ENCODE data around the gene RAD51AP2.

Gene RAD51AP2

GRCh38 chr2:17557596-17557995 lies 39.4 kb upstream of the RAD51AP2 start:
- H3K14ac ChIP-seq (ENCODE audit: low read length in 2 of 2) = no peak overlapping the region
- H2AFZ ChIP-seq (ENCODE audit: low read depth, low read length) = no peak overlapping the region
- H2BK120ac ChIP-seq (ENCODE audit: low read depth, low read length) = no peak overlapping the region
- no peaks in the 10 kb centered on the region for H3K4me1 ChIP-seq (ENCODE audit: control insufficient read depth, insufficient read depth, low read depth, low read length)
- no peak overlapping the region for H4K8ac ChIP-seq (ENCODE audit: low read length)
- no peak overlapping the region for H2AK5ac ChIP-seq (ENCODE audit: low read length, severe bottlenecking)
- 52% methylated on average over 5 of the region's 5 CpGs for WGBS
- no peak overlapping the region for H3K27ac ChIP-seq (ENCODE audit: low read length, poor library complexity, severe bottlenecking)
- no peak overlapping the region for H4K91ac ChIP-seq (ENCODE audit: low read length)
- no peak for DNase-seq
- no peak overlapping the region for H2BK5ac ChIP-seq (ENCODE audit: low read depth, low read length, poor library complexity, severe bottlenecking)
- H3K9ac ChIP-seq (ENCODE audit: low read length) = no peak overlapping the region
- H3K79me1 ChIP-seq (replicated peaks; ENCODE audit: low read length, poor library complexity, severe bottlenecking) = no peaks in the 10 kb centered on the region
- no peak overlapping the region for H3K4me3 ChIP-seq (ENCODE audit: insufficient read depth in 1 of 2, low read depth in 1 of 2, low read length in 2 of 2)
- H3K23ac ChIP-seq (ENCODE audit: low read length in 2 of 2) = no peak overlapping the region
- no peak overlapping the region for H3K18ac ChIP-seq (ENCODE audit: low read depth in 1 of 2, low read length in 2 of 2)
- H3K4me2 ChIP-seq (ENCODE audit: low read length, poor library complexity, severe bottlenecking) = no peak overlapping the region
- no peaks in the 10 kb centered on the region for H3K9me3 ChIP-seq (ENCODE audit: control insufficient read depth, low read length)
- no peaks in the 10 kb centered on the region for H3K36me3 ChIP-seq (ENCODE audit: control insufficient read depth in 1 of 2, insufficient read depth in 2 of 2, low read depth in 1 of 2, low read length in 2 of 2)
- no peak overlapping the region for H2BK15ac ChIP-seq (ENCODE audit: low read depth, poor library complexity, severe bottlenecking)
- H2BK12ac ChIP-seq (ENCODE audit: low read length in 2 of 2) = no peak overlapping the region
- H3K27me3 ChIP-seq (ENCODE audit: control insufficient read depth in 1 of 2, insufficient read depth in 1 of 2, low read length in 2 of 2) = no peaks in the 10 kb centered on the region
- no peak overlapping the region for H3K4ac ChIP-seq (ENCODE audit: low read depth in 1 of 2, low read length in 2 of 2)

- WGBS = 75% methylated on average over 1 of the region's 1 CpG
- Histone ChIP-seq H3K14ac (ENCODE audit: low read length in 2 of 2) (no peak overlapping the region), H2BK120ac (ENCODE audit: low read depth, low read length) (no peak overlapping the region)
These were observed 36.9 kb upstream of the RAD51AP2 start for GRCh38 chr2:17555150-17555549.

GRCh38 chr2:17550907-17551306 lies 32.7 kb upstream of the RAD51AP2 start:
- Histone ChIP-seq H3K18ac (ENCODE audit: low read depth in 1 of 2, low read length in 2 of 2) (no peak overlapping the region), H3K79me1 (replicated peaks; ENCODE audit: low read length, poor library complexity, severe bottlenecking) (no peaks in the 10 kb centered on the region), H3K9ac (ENCODE audit: low read length) (no peak overlapping the region), H3K4me1 (ENCODE audit: control insufficient read depth, insufficient read depth, low read depth, low read length) (no peaks in the 10 kb centered on the region), H3K27me3 (ENCODE audit: control insufficient read depth in 1 of 2, insufficient read depth in 1 of 2, low read length in 2 of 2) (no peaks in the 10 kb centered on the region), H3K36me3 (ENCODE audit: control insufficient read depth in 1 of 2, insufficient read depth in 2 of 2, low read depth in 1 of 2, low read length in 2 of 2) (no peaks in the 10 kb centered on the region), H2AFZ (ENCODE audit: low read depth, low read length) (no peak overlapping the region), H3K4me3 (ENCODE audit: insufficient read depth in 1 of 2, low read depth in 1 of 2, low read length in 2 of 2) (no peak overlapping the region), H3K4me2 (ENCODE audit: low read length, poor library complexity, severe bottlenecking) (no peak overlapping the region), H2BK12ac (ENCODE audit: low read length in 2 of 2) (no peak overlapping the region), H3K4ac (ENCODE audit: low read depth in 1 of 2, low read length in 2 of 2) (no peak overlapping the region), H2BK15ac (ENCODE audit: low read depth, poor library complexity, severe bottlenecking) (no peak overlapping the region), H2BK120ac (ENCODE audit: low read depth, low read length) (no peak overlapping the region), H4K91ac (ENCODE audit: low read length) (no peak overlapping the region), H3K9me3 (ENCODE audit: control insufficient read depth, low read length) (no peaks in the 10 kb centered on the region), H3K14ac (ENCODE audit: low read length in 2 of 2) (no peak overlapping the region), H2AK5ac (ENCODE audit: low read length, severe bottlenecking) (no peak overlapping the region), H3K27ac (ENCODE audit: low read length, poor library complexity, severe bottlenecking) (no peak overlapping the region), H2BK5ac (ENCODE audit: low read depth, low read length, poor library complexity, severe bottlenecking) (no peak overlapping the region), H4K8ac (ENCODE audit: low read length) (no peak overlapping the region), H3K23ac (ENCODE audit: low read length in 2 of 2) (no peak overlapping the region)
- 91% methylated on average over 1 of the region's 2 CpGs for WGBS
- no peak for DNase-seq

More at GRCh38 chr2:17555150-17555549, 36.9 kb upstream of the RAD51AP2 start:
- Histone ChIP-seq H3K23ac (ENCODE audit: low read length in 2 of 2) (no peak overlapping the region), H3K18ac (ENCODE audit: low read depth in 1 of 2, low read length in 2 of 2) (no peak overlapping the region), H3K4me2 (ENCODE audit: low read length, poor library complexity, severe bottlenecking) (no peak overlapping the region), H2BK12ac (ENCODE audit: low read length in 2 of 2) (no peak overlapping the region), H2AFZ (ENCODE audit: low read depth, low read length) (no peak overlapping the region), H3K27ac (ENCODE audit: low read length, poor library complexity, severe bottlenecking) (no peak overlapping the region), H3K4me1 (ENCODE audit: control insufficient read depth, insufficient read depth, low read depth, low read length) (no peaks in the 10 kb centered on the region), H3K4me3 (ENCODE audit: insufficient read depth in 1 of 2, low read depth in 1 of 2, low read length in 2 of 2) (no peak overlapping the region), H3K4ac (ENCODE audit: low read depth in 1 of 2, low read length in 2 of 2) (no peak overlapping the region), H2BK15ac (ENCODE audit: low read depth, poor library complexity, severe bottlenecking) (no peak overlapping the region), H3K79me1 (replicated peaks; ENCODE audit: low read length, poor library complexity, severe bottlenecking) (no peaks in the 10 kb centered on the region), H3K9me3 (ENCODE audit: control insufficient read depth, low read length) (no peaks in the 10 kb centered on the region), H3K36me3 (ENCODE audit: control insufficient read depth in 1 of 2, insufficient read depth in 2 of 2, low read depth in 1 of 2, low read length in 2 of 2) (no peaks in the 10 kb centered on the region), H2AK5ac (ENCODE audit: low read length, severe bottlenecking) (no peak overlapping the region), H4K8ac (ENCODE audit: low read length) (no peak overlapping the region), H3K27me3 (ENCODE audit: control insufficient read depth in 1 of 2, insufficient read depth in 1 of 2, low read length in 2 of 2) (no peaks in the 10 kb centered on the region), H4K91ac (ENCODE audit: low read length) (no peak overlapping the region), H3K9ac (ENCODE audit: low read length) (no peak overlapping the region), H2BK5ac (ENCODE audit: low read depth, low read length, poor library complexity, severe bottlenecking) (no peak overlapping the region)
- DNase-seq = no peak

- Histone ChIP-seq H3K4me3 (ENCODE audit: insufficient read depth in 1 of 2, low read depth in 1 of 2, low read length in 2 of 2) (no peak overlapping the region), H2BK12ac (ENCODE audit: low read length in 2 of 2) (no peak overlapping the region), H4K91ac (ENCODE audit: low read length) (no peak overlapping the region), H3K9ac (ENCODE audit: low read length) (no peak overlapping the region), H3K27me3 (ENCODE audit: control insufficient read depth in 1 of 2, insufficient read depth in 1 of 2, low read length in 2 of 2) (peaks cover 4 to 11% of the 10 kb centered on the region in 2 experiments), H2AK5ac (ENCODE audit: low read length, severe bottlenecking) (no peak overlapping the region), H2BK5ac (ENCODE audit: low read depth, low read length, poor library complexity, severe bottlenecking) (no peak overlapping the region), H3K14ac (ENCODE audit: low read length in 2 of 2) (no peak overlapping the region), H4K8ac (ENCODE audit: low read length) (no peak overlapping the region), H2BK120ac (ENCODE audit: low read depth, low read length) (no peak overlapping the region), H3K4me1 (ENCODE audit: control insufficient read depth, insufficient read depth, low read depth, low read length) (peaks cover 3% of the 10 kb centered on the region), H3K4me2 (ENCODE audit: low read length, poor library complexity, severe bottlenecking) (no peak overlapping the region), H3K18ac (ENCODE audit: low read depth in 1 of 2, low read length in 2 of 2) (no peak overlapping the region), H2BK15ac (ENCODE audit: low read depth, poor library complexity, severe bottlenecking) (no peak overlapping the region), H3K79me1 (replicated peaks; ENCODE audit: low read length, poor library complexity, severe bottlenecking) (peaks cover 5% of the 10 kb centered on the region), H3K23ac (ENCODE audit: low read length in 2 of 2) (no peak overlapping the region), H3K27ac (ENCODE audit: low read length, poor library complexity, severe bottlenecking) (no peak overlapping the region), H3K36me3 (ENCODE audit: control insufficient read depth in 1 of 2, insufficient read depth in 2 of 2, low read depth in 1 of 2, low read length in 2 of 2) (no peaks in the 10 kb centered on the region), H3K9me3 (ENCODE audit: control insufficient read depth, low read length) (no peaks in the 10 kb centered on the region), H2AFZ (ENCODE audit: low read depth, low read length) (no peak overlapping the region), H3K4ac (ENCODE audit: low read depth in 1 of 2, low read length in 2 of 2) (no peak overlapping the region)
- no peak for DNase-seq
- WGBS = 71% methylated on average over 5 of the region's 5 CpGs
These were observed 29.5 kb upstream of the RAD51AP2 start for GRCh38 chr2:17547737-17548136.

Measured in mesenchymal stem cell (in vitro differentiated cells and primary cell).